SHP77 treated with DMSO at 0.1 percent for 48 hours (cell line): ENCODE measurements around the gene PRSS53.
"Not testable (repeated sequence)": the region's sequence is repeated elsewhere in the genome, so short reads cannot be mapped to it uniquely, and the experiment has no call there.

Experiments
- DNase-seq: peaks from one replicate; lab custom pipeline; 2025; lab: John Stamatoyannopoulos, UW

The PRSS53 gene

DNA sequence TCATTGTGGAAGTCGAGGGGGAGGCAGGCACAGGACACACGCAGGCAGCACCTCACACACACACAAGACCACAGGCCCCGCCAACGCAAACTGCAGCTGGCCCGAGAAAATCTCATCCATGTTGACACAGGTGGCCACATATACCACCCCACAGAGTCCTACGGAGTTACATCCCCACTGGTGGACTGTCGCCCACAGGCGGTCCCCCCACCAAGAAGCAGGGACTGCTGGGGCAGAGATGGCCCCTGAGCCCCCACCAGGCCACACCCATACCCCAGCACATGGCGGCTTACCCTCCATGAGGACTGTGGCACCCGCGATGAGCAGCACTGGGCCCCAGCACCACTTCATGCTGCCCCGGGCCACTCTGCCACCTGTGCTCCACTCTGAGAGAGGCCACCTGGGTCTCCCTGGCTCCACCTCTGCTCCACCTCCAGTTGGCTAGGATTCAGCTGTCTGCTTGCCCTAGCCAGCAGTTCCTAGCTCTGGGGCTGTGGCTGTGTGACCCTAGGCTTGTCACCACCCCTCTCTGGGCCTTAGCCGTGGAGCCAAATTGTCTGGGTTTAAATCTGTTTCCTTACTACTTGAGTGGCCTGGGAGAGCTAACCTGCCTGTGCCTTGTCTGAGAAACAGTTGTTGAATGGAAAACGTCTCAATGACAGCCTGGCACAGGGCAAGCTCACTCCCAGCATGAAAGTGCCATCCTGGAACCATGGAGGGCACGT lies at the start of gene PRSS53:
Gene PRSS53 (minus strand): TSS at position 485 of the 725 bp plus-strand sequence. CDS start 134 bp downstream, at position 351.
- DNase-seq, result peak; percentile 49

DNA sequence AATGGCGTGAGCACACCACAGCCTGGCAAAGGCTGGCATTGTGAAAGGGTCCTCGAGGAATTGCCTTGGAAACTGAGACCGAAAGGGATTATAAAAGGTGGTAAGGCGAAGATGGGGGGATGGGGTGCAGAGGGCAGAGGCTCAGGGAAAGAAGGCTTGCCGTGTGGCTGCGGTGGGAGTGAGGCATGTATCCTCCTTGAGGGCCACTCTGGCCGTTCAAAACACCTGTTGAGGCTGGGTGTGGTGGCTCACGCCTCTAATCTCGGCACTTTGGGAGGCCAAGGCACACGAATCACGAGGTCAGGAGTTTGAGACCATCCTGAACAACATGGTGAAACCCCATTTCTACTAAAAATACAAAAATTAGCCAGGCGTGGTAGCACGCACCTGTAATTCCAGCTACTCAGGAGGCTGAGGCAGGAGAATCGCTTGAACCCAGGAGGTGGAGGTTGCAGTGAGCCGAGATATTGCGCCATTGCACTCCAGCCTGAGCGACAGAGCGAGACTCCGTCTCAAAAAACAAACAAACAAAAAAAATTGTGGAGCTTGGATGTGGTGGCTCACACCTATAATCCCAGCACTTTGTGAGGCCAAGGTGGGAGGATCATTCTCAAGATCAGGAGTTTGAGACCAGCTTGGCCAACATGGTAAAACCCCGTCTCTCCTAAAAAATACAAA lies 48.2 kb upstream of the PRSS53 start:
- not testable (repeated sequence) for DNase-seq

DNA sequence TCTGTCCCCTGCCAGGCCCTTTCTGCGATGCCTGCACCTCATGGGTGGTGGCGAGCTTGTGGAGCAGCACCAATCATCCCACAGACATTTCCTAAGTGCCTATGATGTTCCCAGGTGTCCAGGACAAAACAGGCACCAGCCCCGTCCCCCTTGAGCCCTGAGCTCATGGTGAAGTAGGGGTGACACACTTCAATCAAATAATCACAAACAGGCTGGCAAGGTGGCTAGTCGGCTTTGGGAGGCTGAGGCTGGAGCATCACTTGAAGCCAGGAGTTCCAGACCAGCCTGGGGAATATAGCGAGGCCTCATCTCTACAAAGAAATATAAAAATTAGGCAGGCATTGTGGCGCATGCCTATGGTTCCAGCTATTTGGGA lies 47.5 kb upstream of the PRSS53 start:
- no peak for DNase-seq

DNA sequence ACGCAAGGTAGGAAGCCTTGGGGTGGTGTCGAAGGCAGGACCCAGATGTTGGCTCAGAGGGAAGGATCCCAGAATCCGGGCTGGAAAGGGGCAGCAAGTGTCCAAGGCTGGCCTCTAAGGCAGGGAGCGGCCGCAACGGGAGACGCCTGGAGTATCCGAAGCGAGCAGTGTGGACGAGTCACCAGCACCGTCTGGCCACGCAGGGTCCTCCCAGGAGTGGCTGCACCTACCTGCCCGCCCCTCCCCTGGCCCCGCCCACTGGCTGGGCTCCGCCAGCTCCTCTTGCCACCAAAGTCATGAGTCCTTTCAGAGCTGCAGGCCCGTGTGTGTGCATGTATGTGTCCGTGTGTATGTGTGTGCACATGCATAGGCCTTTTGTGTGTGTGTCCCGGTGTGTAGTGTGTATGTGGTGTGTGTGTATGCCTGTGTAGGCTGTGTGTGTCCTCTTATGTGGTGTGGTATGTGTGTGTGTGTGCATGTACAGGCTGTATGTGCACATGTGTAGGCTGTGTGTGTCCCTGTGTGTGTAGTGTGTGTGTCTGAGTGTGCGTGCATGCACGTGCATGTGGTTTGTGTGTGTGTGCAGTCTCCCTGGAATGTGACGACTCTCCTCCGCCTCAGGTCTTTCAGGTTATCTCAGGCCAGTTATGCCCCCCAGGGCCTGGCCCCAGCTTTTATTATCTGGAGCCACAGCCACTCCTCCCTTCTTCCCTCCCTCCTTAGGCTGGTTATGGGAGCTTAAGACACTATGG lies 47.0 kb upstream of the PRSS53 start, which contains the start of gene PRSS8:
Gene PRSS8 (minus strand): TSS at position 193 of the 752 bp plus-strand sequence. CDS start 229 bp downstream, outside the sequence.
- DNase-seq, result no peak

DNA sequence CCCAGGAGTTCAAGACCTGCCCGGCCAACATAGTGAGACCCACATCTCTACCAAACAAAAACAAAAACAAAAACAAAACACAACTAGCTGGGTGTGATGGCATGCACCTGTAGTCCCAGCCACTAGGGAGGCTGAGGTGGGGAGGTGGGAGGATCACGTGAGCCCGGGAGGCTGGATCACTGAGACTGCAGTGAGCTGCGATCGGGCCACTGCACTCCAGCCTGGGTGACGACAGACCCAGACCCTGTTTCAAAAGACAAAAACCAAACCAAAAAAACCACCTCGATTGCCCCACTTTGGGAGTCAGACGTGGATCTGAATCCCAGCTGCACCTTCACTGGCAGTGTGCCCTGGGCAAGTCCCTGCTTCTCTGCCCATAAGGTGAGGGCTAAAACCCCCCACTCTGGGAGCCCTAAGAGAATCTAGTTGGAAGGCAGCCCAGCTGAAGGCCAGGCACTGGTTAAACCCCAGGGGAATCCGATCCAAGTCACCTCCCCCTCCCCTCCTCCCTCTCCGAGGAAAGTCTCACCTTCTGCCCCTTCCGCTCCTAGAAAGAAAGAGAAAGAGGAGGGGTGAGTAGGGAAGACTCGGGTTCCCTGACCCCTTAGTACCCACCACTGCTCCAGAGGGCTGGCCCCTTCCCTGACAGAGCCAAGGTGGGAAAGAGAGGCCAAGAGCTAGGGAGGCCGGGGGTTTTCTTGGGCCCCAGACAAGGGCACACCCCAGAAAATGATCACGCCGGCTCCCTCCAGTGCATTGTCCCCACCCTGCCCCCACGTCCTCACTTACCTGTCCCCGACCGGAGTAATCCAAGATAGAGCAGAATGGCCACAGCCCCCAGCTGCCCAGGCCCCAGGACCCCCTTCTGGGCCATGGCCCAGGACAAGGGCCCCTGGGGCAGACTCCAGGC lies 46.1 kb upstream of the PRSS53 start:
- no peak for DNase-seq

DNA sequence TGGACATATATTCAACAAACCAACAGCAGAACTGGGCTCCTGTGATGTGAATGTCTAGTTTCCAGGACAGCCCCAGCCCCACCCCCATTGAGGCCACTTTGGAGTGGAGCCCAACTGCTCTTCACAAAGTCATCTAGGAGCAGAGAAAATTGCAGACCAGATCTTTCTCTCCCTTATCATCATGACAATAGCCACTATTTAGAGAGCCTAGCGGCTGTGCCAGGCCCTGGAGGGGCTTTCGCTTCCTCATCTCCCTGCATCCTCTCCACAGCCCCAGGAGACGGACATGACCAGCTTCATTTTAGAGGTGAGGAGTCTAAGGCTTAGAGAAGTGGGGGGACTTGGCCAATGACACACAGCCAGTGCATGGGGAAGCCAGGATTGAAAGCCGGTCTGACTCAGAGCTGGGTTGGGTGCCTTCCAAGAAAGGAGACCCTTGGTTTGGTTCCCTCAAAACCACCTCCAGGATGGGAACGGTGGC lies 45.4 kb upstream of the PRSS53 start:
- no peak for DNase-seq

DNA sequence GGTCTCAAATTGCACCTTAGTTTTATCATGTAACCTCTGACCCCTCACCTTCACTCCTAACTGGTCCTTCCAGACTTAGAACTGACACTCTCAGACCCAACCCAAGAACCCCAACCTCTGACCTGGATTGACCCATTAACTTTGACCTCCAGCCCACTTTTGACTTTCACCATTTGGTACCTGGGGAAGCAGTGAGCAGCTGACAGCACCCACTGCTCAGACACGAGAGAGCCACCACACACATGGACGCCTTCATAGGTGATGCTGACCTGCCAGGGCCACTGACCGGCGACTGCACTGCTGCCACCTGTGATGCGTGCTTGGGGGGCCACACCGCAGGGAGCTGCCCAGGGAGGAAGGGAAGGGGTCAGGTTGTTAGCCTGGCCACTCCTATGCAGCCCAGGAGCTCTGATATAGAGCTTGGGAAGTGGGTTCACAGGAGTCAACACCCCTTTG lies 44.3 kb upstream of the PRSS53 start:
- DNase-seq, result no peak

DNA sequence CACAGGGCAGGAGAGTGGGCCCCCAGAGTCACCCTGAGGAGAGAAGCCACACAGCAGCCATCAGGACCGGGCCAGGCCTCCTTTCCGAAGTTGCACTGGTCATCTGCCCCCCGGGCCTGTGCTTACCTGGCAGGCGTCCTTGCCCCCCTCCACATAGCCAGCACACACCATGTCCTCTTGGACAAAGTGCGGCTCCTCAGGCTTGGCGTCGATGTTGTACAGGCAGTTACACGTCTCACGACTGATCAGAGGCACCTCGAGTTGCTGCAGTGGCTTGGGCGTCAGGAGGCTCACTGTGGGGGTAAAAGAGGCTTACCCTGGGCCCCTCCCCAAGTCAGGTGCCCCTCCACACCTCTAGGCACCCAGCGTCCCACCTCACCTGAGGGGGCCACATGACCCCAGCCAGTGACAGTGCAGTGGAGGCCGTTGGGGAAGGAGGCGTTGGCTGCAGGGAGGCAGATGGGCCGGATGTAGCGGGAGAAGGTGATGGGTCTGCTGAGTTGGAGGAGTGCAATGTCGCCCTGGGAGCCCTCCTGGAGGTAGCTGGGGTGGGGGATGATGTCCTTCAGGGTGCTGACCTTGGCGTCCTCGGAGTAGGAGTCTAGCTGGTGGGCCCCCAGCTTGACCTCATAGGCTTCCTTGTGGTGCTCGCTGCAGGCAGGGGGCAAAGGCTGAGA lies 43.7 kb upstream of the PRSS53 start:
- no peak for DNase-seq

DNA sequence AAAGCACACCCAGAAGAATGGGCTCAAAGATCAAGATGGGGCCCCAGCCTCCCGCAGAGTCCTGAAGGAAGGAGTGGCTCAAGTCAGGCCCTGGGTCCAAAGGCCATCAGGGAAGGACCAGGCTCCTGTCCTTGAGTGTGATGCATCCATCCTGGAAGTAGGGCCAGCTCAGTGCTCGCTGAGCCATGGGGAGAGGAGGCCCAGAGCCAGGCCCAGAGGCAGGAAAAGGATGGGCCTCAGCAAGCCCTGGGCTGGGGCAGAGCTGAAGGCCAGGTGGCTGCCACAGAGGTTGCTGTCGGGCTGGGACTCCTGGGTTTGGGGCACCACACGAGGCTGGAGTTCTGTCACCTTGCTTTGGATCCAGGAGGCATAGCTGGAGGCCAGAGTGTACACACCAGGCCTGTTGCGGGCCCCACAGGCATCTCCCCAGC lies 43.1 kb upstream of the PRSS53 start:
- DNase-seq, result no peak

DNA sequence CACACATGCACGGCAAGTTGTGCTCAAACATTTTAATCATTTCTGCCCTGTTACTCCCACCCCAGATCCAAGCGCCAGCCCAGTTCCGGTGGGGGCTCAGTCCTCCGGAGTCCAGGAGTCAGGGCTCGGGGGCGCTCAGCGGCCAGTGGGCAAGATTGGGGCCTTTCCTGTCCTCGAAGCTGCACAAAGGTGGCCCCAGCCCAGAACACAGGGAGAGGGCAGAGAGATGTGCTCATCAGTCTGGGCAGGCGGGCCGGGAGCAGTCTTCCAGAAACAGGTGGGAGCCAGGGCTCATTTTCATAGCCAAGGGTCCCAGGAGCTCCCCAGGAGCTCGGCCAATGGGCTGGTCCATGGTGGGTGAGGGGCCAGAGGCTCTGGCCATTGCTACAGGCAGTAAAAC lies 42.7 kb upstream of the PRSS53 start:
- no peak for DNase-seq

DNA sequence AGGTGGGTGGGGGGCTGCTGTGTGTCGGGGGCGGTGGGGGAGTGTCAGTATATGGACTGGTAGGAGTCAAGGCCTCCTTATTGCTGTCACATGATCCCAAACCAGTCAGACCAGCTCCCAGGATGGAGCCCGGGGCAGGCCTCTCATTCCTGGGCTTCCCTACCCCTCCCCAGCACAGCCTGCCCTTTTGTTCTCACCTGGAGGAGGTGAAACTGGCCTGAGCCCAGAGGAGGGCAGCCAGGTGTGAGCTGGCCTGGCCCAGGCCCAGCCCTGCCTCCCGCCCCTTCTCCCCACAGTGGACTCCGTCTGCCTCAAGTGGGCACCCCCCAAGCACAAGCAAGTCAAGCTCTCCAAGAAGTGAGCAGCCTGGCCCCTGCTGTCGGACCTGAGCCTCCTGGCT lies 42.2 kb upstream of the PRSS53 start:
- no peak for DNase-seq

DNA sequence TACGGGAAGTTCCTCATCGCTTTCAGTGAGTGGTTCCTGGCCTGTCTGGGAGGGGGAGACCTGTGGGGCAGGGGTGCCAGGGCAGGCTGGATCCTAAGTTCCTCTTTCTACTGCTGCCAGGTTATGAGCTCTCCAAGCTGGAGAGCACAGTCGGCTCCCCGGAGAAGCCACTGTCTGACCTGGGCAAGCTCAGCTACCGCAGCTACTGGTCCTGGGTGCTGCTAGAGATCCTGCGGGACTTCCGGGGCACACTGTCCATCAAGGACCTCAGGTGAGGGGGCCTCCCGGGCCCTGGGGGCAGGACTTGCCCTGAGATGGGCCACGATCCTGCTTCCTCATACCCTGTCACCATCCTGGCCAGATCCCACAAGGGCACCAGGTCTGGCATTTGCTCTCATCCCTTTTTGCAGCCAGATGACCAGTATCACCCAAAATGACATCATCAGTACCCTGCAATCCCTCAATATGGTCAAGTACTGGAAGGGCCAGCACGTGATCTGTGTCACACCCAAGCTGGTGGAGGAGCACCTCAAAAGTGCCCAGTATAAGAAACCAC lies 41.7 kb upstream of the PRSS53 start:
- no peak for DNase-seq

DNA sequence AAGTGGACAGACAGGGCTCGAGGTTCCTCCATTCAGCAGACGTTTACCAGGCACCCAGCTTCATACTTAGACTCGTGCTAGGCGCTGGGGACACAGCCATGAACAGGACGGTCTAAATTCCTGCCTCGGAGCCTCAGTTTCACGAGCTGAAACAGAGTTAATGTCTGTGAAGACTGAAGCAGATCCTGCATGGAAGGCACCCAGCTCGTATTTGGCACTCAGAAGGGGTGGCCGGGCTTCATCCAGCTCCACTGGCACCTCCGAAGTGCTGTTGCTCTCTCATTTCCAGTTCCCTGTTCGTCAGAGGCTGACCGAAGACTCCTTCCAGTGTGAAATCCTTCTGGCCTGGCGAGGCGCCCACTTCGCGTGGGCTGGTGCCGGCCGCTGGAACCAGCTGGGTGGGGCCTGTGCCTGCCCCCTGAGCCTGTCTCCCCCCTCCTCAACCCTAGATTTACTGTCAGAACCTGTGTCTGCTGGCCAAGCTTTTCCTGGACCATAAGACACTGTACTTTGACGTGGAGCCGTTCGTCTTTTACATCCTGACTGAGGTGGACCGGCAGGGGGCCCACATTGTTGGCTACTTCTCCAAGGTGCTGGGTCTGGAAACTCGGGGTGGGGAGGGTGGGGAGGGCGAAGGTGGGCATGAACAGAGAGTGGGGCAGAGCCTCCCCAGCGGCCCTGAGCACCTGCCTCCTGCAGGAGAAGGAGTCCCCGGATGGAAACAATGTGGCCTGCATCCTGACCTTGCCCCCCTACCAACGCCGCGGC lies 41.0 kb upstream of the PRSS53 start:
- DNase-seq, result no peak

DNA sequence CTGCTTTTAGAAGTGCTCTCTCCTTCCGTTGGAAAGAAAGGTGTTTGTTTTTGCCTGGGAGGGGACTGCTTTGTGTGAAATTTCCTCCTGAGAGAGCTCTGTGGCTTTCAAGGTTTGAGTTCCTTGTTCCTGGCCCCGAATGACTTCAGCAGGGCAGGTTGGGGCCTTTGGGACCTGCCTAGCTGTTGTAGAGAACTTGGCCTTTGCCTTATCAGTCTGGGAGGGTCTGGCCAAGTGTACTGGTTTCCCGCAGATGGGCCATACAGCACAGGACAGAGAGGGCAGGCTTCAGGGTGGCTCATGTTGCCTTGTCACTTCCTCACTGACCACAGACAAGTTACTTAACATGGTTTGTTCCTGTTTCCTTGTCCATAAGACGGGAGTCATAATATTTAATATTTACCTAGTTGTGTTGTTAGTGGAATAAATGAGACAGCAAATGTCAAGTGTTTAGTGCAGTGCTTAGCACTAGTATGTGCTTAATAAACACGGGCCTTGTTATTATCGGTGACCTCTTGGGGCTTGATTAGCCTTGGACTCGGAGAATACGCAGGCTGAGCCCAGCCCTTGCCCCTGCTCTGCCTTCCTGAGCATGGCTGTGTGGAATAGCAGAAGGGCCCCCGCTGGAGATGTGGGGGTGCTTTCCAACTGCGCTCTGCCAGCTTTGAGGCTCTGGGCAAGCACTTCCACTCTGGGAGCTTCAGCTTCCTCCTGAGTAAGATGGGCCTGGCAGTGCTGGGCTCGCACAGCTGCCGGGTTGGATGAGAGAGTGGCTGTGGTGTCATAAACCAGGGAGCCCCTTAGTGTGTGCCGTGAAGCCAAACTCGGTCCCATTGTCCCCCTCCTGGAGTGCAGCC lies 40.2 kb upstream of the PRSS53 start:
- no peak for DNase-seq

DNA sequence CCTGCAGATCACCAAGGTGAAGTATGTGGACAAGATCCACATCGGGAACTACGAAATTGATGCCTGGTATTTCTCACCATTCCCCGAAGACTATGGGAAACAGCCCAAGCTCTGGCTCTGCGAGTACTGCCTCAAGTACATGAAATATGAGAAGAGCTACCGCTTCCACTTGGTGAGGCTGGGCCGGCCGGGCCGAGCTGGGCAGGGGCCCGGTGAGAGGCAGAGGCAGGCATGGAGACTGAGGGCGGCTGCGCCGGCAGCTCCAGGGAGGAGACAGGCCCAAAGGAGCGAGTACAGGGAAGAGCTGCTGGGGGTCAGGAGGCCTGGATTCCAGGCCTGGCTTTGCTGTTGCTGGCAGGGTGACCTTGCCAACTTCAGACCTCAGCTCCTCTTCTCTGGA lies 38.4 kb upstream of the PRSS53 start:
- DNase-seq, result no peak

DNA sequence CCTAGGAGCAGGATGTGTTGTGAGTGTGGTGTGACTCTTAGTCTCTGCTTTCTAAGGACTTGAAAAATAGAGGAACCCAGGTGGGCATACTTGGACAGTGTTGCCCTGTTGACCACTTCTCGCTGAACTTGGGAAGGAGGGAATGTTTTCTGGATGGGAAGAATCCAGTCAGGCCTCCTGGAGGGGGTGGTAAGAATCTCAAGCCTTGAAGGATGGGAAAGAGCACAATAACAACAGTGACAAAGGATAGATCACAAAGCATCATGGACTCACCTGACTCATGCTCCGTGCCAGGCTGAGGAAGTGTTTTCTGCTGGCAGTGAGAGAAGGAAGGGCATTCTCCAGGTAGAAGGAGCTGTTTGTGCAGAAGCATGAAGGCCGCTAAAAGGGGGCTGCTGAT lies 37.1 kb upstream of the PRSS53 start:
- no peak for DNase-seq

DNA sequence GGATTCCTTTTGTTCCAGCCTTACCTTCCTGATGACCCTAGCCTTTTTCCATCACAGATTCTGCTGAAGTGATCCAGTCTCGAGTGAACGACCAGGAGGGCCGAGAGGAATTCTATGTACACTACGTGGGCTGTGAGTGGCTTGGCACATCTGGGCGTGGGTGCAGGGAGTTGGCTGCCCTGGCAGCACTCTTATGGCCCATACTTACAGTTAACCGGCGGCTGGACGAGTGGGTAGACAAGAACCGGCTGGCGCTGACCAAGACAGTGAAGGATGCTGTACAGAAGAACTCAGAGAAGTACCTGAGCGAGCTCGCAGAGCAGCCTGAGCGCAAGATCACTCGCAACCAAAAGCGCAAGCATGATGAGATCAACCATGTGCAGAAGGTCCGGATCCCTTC lies 31.4 kb upstream of the PRSS53 start:
- DNase-seq, result no peak

DNA sequence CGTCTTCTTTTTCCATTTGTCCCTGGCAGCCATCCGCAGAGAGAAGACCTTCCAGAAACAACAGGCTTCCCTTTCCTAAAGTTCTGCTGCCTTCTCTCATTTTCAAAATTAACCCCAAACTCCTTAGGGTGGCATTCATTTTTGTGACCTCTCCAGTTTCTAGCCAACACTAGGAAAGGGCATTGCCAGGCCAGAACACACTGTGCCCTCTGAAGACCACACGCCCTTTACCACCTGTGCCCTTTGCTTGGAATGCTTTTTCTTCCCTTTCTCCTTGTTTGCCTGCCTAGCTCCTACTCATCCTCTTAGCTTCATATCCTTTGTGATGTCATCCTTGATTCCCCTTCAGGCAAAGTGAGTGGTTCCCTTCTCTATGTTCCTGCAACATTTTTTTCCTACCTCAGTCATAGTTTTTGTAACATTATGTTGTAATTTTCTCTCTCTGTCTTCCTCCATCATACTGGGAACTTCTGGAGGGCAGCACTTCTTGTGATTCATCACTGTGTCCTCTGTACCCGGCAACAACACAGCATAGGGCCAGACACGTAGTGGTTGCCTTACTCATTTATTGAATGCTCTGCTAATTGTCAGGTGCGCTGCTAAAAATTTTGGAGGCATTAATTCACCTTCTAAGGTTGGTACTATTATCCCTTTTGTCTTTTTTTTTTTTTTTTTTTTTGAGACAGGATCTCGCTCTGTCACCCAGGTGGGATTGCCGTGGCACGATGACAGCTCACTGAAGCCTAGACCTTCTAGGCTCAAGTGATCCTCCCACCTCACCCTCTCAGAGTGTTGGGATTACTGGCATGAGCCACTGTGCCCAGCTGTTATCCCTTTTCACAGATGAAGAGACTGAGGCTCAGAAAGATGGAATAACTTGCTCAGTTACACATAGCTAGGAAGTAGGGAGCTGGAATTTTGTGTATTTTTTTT lies 29.7 kb upstream of the PRSS53 start:
- no peak for DNase-seq
